ENCODE data around the gene NQO1. TPM values are rescaled to one million over a fixed set of nuclear protein-coding genes. Genes with fewer than 3 reads are reported as not detected.
"Not testable (repeated sequence)": the region's sequence is repeated elsewhere in the genome, so short reads cannot be mapped to it uniquely, and the experiment has no call there.

Gene NQO1
- total RNA-seq: 9.7 and 9.8 TPM in 2 replicates

DNA sequence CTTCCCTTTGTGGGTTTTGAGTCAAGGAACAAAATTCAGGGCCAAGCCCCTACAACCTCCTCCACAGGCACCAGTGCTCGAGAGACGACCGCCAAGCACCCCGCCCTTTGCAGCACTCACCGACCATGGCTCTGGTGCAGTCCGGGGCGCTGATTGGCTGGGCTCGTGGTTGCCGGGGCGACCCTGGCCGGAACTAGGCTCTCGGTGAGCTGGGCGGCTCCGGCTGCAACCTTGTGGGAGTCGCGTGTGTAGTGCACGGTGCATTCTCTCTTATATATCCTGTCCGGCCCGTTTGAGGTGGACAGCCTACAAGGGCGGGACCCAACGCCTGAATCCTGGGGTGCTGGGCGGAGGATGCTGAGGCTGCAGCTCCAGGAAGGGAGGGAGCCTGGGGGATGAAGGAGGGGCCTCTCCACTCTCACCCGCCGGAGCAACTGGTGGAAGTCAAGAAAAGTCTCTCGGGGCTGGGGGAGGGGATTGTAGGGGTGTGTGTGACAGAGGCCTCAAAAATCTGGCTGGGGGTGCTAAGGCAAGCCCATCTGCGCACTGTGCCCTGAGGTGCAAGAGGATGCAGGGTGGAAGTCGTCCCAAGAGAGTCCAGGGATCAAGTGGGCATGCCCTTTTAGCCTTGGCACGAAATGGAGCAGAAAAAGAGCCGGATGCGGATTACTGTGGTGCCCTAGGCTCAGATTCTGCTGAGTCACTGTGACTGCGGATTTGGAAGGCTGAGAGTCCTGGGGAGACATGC, at the start of gene NQO1:
TSS of gene NQO1 (minus strand) at position 248 of the 748 bp plus-strand sequence. CDS start at position 127, 121 bp downstream.
- H3K4me3 Mint-ChIP-seq: peak within 1 kb of the TSS; percentile 98
- peak within 1 kb of the TSS; percentile 98 for H3K27ac Mint-ChIP-seq
- no peaks in the 10 kb centered on the region for H3K27me3 Mint-ChIP-seq (ENCODE audit: insufficient read depth)
- intact Hi-C loops (cut with micrococcal nuclease): loop anchor here (1.0 to 2.0 kb wide), 5 partner anchors 17 to 387 kb away; partner anchors contain the start of genes COG8, NIP7, NOB1 and WWP2
- peak; percentile 91 for DNase-seq (ENCODE audit: low spot score)
- H3K4me1 Mint-ChIP-seq (ENCODE audit: low read depth): peaks cover 42% of the 10 kb centered on the region
- H3K36me3 Mint-ChIP-seq (ENCODE audit: low read depth): peaks cover 5% of the 10 kb centered on the region
- H3K9me3 Mint-ChIP-seq: no peaks in the 10 kb centered on the region

DNA sequence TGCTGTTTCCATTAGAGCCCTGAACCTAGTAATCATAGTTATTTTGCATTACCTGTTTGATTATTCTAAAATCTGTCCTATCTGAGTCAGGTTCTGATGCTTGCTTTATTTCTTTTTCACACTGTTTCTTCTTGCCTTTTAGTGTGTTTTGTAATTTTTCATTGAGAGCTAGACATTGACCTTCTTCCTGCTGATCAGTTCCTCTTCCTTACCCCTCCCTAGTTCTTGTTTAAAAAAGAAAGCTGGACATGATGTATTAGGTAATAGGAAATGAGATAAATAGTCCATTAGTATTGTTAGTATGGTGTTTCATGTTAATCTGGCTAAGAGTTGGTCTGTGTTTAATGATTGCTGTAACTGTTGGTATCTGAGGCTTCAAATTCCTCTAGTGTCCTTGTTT, 49.2 kb upstream of the NQO1 start:
- intact Hi-C loops (cut with micrococcal nuclease): no loop called here
- H3K27ac Mint-ChIP-seq: no peak overlapping the region
- H3K4me1 Mint-ChIP-seq (ENCODE audit: low read depth): peaks cover 16% of the 10 kb centered on the region
- no peaks in the 10 kb centered on the region for H3K27me3 Mint-ChIP-seq (ENCODE audit: insufficient read depth)
- no peak overlapping the region for H3K4me3 Mint-ChIP-seq
- no peak for DNase-seq (ENCODE audit: low spot score)
- H3K9me3 Mint-ChIP-seq: peaks cover 12% of the 10 kb centered on the region
- peaks cover 15% of the 10 kb centered on the region for H3K36me3 Mint-ChIP-seq (ENCODE audit: low read depth)

DNA sequence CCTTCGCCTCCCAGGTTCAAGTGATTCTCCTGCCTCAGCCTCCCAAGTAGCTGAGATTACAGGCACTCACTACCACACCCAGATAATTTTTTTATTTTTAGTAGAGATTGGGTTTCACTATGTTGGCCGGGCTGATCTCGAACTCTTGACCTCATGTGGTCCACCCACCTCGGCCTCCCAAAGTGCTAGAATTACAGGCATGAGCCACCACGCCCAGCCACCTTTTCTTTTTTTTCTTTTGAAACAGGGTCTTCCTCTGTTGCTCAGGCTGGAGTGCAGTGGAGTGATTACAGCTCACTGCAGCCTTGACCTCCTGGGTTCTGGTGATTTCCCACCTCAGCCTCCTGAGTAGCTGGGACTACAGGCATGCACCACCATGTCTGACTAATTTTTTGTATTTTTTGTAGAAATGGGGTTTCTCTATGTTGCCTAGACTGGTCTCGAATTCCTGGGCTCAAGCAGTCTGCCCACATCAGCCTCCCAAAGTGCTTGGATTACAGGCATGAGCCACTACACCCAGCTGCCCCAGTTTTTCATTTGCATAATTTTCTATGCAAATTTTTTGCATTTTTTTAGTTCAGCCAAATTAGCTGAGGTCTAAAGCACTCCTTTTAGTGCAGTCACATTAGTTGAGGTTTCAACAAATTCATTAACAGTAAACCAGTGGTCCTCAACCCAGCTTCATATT, 47.0 kb upstream of the NQO1 start:
- no peak overlapping the region for H3K4me3 Mint-ChIP-seq
- H3K27me3 Mint-ChIP-seq (ENCODE audit: insufficient read depth): no peaks in the 10 kb centered on the region
- H3K4me1 Mint-ChIP-seq (ENCODE audit: low read depth): peaks cover 21% of the 10 kb centered on the region
- intact Hi-C loops (cut with micrococcal nuclease): no loop called here
- no peak overlapping the region for H3K27ac Mint-ChIP-seq
- no peak for DNase-seq (ENCODE audit: low spot score)
- peaks cover 15% of the 10 kb centered on the region for H3K36me3 Mint-ChIP-seq (ENCODE audit: low read depth)
- H3K9me3 Mint-ChIP-seq: peaks cover 12% of the 10 kb centered on the region

DNA sequence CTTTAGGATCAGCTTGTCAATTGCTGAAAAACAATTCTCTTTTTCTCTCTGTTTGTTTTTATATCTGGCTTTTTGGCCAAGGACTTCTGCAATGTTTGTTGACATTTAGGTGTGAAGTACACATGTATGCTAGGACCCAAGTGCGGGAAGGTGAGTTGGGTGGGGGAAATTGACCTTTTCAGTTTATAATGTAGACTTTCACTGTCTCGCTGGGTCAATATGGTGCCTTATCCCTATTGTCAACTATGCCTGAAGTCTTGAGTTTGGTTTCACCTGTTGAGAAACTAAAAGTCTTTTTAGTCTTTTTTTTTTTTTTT, 45.2 kb upstream of the NQO1 start:
- peaks cover 28% of the 10 kb centered on the region for H3K4me1 Mint-ChIP-seq (ENCODE audit: low read depth)
- no peaks in the 10 kb centered on the region for H3K27me3 Mint-ChIP-seq (ENCODE audit: insufficient read depth)
- peak overlapping the region; percentile 32 for H3K27ac Mint-ChIP-seq
- peaks cover 12% of the 10 kb centered on the region for H3K9me3 Mint-ChIP-seq
- intact Hi-C loops (cut with micrococcal nuclease): no loop called here
- peaks cover 15% of the 10 kb centered on the region for H3K36me3 Mint-ChIP-seq (ENCODE audit: low read depth)
- DNase-seq (ENCODE audit: low spot score): no peak
- no peak overlapping the region for H3K4me3 Mint-ChIP-seq

DNA sequence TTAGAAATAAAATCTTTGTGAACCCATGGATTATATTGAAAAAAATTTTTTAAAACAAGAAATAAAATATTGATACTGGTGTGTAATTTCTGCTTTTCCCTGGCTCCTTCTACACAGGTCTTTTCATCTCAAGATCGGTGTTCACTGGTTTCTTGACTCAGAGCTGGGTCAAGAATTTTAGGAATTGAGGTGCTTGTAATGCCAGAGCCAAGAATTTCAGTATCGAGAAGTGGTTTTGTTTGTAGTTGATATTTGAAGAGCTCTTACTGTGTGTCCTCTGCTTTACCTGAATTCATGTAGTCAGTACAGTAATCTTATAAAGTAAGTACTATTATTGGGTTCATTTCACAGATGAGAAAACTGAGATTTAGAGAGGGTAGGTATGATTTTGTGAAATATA, 43.0 kb upstream of the NQO1 start:
- Mint-ChIP-seq H3K27ac (no peak overlapping the region), H3K36me3 (ENCODE audit: low read depth) (peaks cover 6% of the 10 kb centered on the region), H3K4me3 (no peak overlapping the region), H3K9me3 (no peaks in the 10 kb centered on the region), H3K27me3 (ENCODE audit: insufficient read depth) (no peaks in the 10 kb centered on the region), H3K4me1 (ENCODE audit: low read depth) (peaks cover 37% of the 10 kb centered on the region)
- intact Hi-C loops (cut with micrococcal nuclease): no loop called here
- no peak for DNase-seq (ENCODE audit: low spot score)

- no peaks in the 10 kb centered on the region for H3K9me3 Mint-ChIP-seq
- H3K27me3 Mint-ChIP-seq (ENCODE audit: insufficient read depth): no peaks in the 10 kb centered on the region
- peaks cover 6% of the 10 kb centered on the region for H3K36me3 Mint-ChIP-seq (ENCODE audit: low read depth)
- DNase-seq (ENCODE audit: low spot score): no peak
- H3K4me3 Mint-ChIP-seq: no peak overlapping the region
- H3K4me1 Mint-ChIP-seq (ENCODE audit: low read depth): peaks cover 39% of the 10 kb centered on the region
- H3K27ac Mint-ChIP-seq: peak overlapping the region; percentile 4
- intact Hi-C loops (cut with micrococcal nuclease): no loop called here
Observed at GRCh38 chr16:69768666-69769065, 42.3 kb upstream of the NQO1 start.

GRCh38 chr16:69767459-69768229, 41.3 kb upstream of the NQO1 start:
- Mint-ChIP-seq H3K4me3 (no peak overlapping the region), H3K9me3 (no peaks in the 10 kb centered on the region), H3K4me1 (ENCODE audit: low read depth) (peaks cover 44% of the 10 kb centered on the region), H3K27me3 (ENCODE audit: insufficient read depth) (no peaks in the 10 kb centered on the region), H3K27ac (peak overlapping the region; percentile 5), H3K36me3 (ENCODE audit: low read depth) (peaks cover 6% of the 10 kb centered on the region)
- DNase-seq (ENCODE audit: low spot score): no peak
- intact Hi-C loops (cut with micrococcal nuclease): no loop called here

GRCh38 chr16:69763599-69763942, 37.2 kb upstream of the NQO1 start:
- H3K4me1 Mint-ChIP-seq (ENCODE audit: low read depth): peaks cover 37% of the 10 kb centered on the region
- intact Hi-C loops (cut with micrococcal nuclease): loop anchor here (2.0 to 5.0 kb wide), 3 partner anchors 37 to 576 kb away; partner anchors contain the start of genes NQO1, SNTB2 and VPS4A
- H3K27ac Mint-ChIP-seq: peak overlapping the region; percentile 96
- H3K36me3 Mint-ChIP-seq (ENCODE audit: low read depth): peaks cover 6% of the 10 kb centered on the region
- peak overlapping the region; percentile 95 for H3K4me3 Mint-ChIP-seq
- DNase-seq (ENCODE audit: low spot score): no peak
- H3K27me3 Mint-ChIP-seq (ENCODE audit: insufficient read depth): peaks cover 2% of the 10 kb centered on the region
- no peaks in the 10 kb centered on the region for H3K9me3 Mint-ChIP-seq

DNA sequence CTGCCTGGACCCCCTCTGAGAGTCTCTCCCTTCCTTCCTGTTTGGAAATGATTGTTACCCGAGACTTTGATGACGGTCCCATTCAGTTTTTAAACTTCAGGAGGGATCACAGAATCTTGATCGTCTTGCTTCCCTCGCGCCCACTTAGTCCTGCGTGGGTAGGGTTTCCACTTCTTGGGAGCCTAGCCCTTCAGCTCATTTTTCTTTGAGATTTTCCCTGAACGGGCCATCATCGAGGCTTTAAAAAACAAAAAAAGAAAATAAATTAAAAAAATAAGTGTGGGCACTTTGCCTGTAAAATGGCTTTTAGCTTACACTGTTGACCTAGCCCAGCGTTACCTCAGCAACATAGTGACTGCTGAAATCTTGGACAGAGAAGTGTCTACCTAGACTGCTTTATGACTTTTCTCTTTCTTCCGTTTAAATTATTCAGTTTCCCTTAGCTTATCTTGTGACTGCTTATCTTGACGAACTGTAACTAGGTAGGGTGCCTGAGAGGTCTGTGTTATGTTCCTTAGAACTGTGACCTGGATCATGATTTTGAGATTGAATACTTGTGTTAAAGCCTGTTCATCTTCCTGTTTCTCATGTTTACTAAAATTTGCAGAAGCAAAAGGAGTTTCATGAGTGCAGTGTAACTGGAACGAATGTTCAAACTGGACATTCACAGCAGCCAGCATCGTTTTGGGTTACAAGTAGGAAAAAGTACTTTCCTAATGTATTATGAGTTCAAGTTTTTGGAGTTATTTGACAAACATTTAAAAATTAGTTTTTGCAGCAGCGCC, 36.6 kb upstream of the NQO1 start:
- Mint-ChIP-seq H3K27me3 (ENCODE audit: insufficient read depth) (peaks cover 2% of the 10 kb centered on the region), H3K36me3 (ENCODE audit: low read depth) (peaks cover 6% of the 10 kb centered on the region), H3K27ac (peak overlapping the region; percentile 96), H3K4me1 (ENCODE audit: low read depth) (peaks cover 36% of the 10 kb centered on the region), H3K4me3 (peak overlapping the region; percentile 95), H3K9me3 (no peaks in the 10 kb centered on the region)
- intact Hi-C loops (cut with micrococcal nuclease): loop anchor here (1.0 to 5.0 kb wide), 4 partner anchors 9 to 576 kb away; partner anchors contain the start of genes NOB1, NQO1, SNTB2 and VPS4A
- DNase-seq (ENCODE audit: low spot score): no peak

- peaks cover 31% of the 10 kb centered on the region for H3K4me1 Mint-ChIP-seq (ENCODE audit: low read depth)
- DNase-seq (ENCODE audit: low spot score): peak; percentile 63
- intact Hi-C loops (cut with micrococcal nuclease): loop anchor here (1.0 to 5.0 kb wide), 4 partner anchors 8 to 575 kb away; partner anchors contain the start of genes NOB1, NQO1, SNTB2 and VPS4A
- peaks cover 6% of the 10 kb centered on the region for H3K36me3 Mint-ChIP-seq (ENCODE audit: low read depth)
- H3K27ac Mint-ChIP-seq: peak within 1 kb of the TSS; percentile 96
- H3K4me3 Mint-ChIP-seq: peak within 1 kb of the TSS; percentile 95
- no peaks in the 10 kb centered on the region for H3K9me3 Mint-ChIP-seq
- peaks cover 2% of the 10 kb centered on the region for H3K27me3 Mint-ChIP-seq (ENCODE audit: insufficient read depth)
Observed at GRCh38 chr16:69761983-69762813, 35.8 kb upstream of the NQO1 start, which contains the start of gene WWP2. Gene WWP2, plus strand, starts transcription at chr16:69762332. Its CDS starts 24,679 bp downstream, at chr16:69787011.

DNA sequence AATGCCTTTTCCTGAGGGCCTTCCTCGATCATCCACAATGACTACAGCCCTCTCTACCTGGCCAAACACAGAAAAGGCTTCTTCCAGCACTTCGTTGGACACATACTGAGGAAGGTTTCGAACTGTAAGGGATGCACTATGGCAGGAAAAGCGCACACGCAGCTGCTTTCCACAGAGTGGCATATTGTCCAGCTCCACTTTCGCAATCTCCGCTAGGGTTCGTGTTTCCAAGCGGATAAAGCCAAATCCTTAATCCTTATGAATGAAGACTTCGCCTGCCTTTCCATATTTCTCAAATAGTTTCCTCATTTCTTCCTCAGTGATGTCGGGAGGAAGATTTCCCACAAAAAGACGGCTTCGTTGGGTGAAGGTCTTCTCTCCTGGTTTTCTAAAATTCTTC, 31.0 kb upstream of the NQO1 start:
- H3K4me3 Mint-ChIP-seq; DNase-seq (ENCODE audit: low spot score); intact Hi-C loops (cut with micrococcal nuclease); H3K27me3 Mint-ChIP-seq (ENCODE audit: insufficient read depth); H3K9me3 Mint-ChIP-seq; H3K27ac Mint-ChIP-seq: not testable (repeated sequence)
- Mint-ChIP-seq H3K36me3 (ENCODE audit: low read depth) (peaks cover 14% of the 10 kb centered on the region), H3K4me1 (ENCODE audit: low read depth) (peaks cover 34% of the 10 kb centered on the region)
